ENCODE results near the gene PROCA1.

The PROCA1 gene

DNA sequence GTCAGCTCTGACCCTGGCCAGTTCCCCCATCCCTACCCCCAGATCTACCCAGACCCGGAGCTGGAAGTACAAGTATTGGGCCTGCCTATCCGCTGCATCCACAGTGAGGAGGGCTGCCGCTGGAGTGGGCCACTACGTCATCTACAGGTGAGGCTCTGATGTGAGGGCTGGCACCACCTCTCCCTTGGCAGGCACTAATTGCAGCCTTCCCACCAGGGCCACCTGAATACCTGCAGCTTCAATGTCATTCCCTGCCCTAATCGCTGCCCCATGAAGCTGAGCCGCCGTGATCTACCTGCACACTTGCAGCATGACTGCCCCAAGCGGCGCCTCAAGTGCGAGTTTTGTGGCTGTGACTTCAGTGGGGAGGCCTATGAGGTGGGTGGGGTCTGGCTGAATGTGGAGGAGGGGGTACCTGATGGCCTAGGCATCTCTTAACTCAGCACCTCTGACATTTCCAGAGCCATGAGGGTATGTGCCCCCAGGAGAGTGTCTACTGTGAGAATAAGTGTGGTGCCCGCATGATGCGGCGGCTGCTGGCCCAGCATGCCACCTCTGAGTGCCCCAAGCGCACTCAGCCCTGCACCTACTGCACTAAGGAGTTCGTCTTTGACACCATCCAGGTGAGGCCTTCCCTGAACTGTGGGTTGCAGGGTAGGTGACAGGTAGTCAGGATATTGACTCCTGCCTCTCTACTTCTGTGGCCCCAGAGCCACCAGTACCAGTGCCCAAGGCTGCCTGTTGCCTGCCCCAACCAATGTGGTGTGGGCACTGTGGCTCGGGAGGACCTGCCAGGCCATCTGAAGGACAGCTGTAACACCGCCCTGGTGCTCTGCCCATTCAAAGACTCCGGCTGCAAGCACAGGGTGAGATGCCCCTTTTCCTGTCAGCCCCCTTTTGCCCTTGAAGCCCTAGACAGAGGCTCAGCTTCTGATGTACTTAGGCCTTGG, 36.4 kb upstream of the PROCA1 start:
- TF ChIP-seq, protein P1, sequence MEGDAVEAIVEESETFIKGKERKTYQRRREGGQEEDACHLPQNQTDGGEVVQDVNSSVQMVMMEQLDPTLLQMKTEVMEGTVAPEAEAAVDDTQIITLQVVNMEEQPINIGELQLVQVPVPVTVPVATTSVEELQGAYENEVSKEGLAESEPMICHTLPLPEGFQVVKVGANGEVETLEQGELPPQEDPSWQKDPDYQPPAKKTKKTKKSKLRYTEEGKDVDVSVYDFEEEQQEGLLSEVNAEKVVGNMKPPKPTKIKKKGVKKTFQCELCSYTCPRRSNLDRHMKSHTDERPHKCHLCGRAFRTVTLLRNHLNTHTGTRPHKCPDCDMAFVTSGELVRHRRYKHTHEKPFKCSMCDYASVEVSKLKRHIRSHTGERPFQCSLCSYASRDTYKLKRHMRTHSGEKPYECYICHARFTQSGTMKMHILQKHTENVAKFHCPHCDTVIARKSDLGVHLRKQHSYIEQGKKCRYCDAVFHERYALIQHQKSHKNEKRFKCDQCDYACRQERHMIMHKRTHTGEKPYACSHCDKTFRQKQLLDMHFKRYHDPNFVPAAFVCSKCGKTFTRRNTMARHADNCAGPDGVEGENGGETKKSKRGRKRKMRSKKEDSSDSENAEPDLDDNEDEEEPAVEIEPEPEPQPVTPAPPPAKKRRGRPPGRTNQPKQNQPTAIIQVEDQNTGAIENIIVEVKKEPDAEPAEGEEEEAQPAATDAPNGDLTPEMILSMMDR (IDR thresholded peaks at IDR 0.05; ENCODE audit: low read depth, low read length, missing control alignments) = no peak
- no peak for DNase-seq
- Histone ChIP-seq H3K4me3 (ENCODE audit: low read depth, low read length) (no peak overlapping the region), H3K36me3 (replicated peaks) (peaks cover 58% of the 10 kb centered on the region), H3K27ac (no peak overlapping the region), H3K27me3 (replicated peaks) (no peaks in the 10 kb centered on the region)
- in situ Hi-C loops (cut with HindIII; ENCODE audit: low pct_ligation_motif_present, low sequenced_read_pairs) = no loop called here

DNA sequence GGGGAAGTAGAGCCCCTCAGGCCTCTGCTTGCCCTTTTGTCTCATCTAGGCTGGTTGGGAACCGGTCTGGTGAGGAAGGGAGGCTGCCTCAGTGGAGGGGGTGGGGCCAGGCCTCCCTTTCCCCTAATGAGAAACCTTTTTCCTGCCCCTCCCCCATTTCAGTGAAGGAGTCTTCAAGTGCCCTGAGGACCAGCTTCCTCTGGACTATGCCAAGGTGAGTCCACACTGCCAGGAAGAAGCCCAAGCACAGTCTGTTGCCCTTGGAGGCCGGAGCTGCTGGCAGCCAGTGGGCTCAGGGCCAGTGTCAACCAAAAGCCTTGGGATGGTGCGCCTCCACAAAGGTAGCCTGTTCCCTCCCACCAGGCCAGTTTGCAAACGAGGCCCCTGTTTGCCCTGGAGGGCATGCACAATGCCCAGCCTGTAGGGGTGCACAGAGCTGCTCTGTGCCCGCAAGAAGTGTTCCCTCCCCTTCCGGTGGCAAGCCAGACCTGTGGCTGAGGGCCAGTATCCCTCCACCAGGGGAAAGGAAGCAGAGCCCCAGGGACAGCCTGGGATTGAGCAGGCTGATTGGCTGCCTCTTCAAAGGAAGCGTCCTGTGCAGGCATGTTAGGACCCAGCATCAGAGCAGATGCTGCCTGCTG, 35.5 kb upstream of the PROCA1 start:
- no peak overlapping the region for H3K27ac ChIP-seq
- TF ChIP-seq, protein P1 (IDR thresholded peaks at IDR 0.05; ENCODE audit: low read depth, low read length, missing control alignments) = no peak
- H3K36me3 ChIP-seq (replicated peaks) = peaks cover 55% of the 10 kb centered on the region
- no peak overlapping the region for H3K4me3 ChIP-seq (ENCODE audit: low read depth, low read length)
- DNase-seq = no peak
- no peaks in the 10 kb centered on the region for H3K27me3 ChIP-seq (replicated peaks)
- in situ Hi-C loops (cut with HindIII; ENCODE audit: low pct_ligation_motif_present, low sequenced_read_pairs) = no loop called here

DNA sequence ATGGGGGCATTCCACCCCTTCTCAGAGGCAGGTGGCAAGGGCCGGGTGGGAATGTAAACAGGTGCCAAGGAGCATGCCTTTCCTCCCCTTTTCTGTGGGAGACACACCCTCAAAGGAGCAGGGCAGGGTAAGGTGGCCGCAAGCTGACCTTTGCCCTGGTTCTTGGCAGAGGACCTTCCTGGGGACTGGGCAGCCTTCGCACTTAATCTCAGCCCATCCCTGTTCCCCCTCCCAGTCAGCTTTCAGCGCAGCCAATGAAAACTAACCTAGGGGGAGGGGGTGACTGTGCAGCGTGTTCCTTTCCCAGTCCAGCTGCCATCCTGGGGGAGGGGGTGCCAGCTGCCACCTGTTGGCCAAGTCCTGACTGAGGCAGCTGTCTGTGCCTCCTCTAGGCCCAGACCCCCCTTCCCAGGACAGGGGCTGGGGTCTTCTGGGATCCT, 34.9 kb upstream of the PROCA1 start:
- in situ Hi-C loops (cut with HindIII; ENCODE audit: low pct_ligation_motif_present, low sequenced_read_pairs) = no loop called here
- Histone ChIP-seq H3K27ac (no peak overlapping the region), H3K27me3 (replicated peaks) (no peaks in the 10 kb centered on the region), H3K4me3 (ENCODE audit: low read depth, low read length) (no peak overlapping the region), H3K36me3 (replicated peaks) (peaks cover 52% of the 10 kb centered on the region)
- no peak for DNase-seq
- TF ChIP-seq, protein P1 (IDR thresholded peaks at IDR 0.05; ENCODE audit: low read depth, low read length, missing control alignments) = no peak

DNA sequence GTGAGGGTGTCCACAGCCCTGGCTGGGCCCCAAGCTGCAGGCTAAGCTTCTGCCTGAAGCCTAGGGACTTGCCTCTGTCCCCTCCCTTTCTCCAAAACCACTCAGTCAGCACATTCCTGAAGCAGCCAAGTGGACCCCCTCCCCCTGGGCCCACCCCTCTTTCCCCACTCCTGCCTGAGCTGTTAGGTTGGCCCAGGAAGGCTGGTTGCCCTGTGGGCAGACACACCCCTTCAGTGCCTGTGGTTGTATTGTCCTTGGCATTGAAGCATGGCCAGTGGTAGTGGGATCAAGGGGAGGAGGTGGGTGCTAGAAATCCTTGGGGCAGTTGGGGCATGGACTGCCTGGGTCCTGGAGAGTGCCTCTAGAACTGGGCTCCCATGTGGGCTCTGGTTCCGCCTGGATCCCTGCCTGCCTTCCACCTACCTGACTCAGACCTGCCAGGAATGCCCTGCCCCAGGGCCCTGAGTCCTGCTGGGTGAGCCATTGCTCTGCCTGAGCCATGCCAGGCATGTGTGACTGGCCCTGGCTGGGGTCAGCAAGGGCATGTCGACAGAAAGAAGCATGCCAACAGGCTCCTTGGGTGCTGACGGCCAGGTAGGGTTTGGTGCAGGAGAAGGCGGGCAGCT, 34.2 kb upstream of the PROCA1 start:
- no peak overlapping the region for H3K27ac ChIP-seq
- no peak for DNase-seq
- H3K4me3 ChIP-seq (ENCODE audit: low read depth, low read length) = peak overlapping the region; percentile 85
- in situ Hi-C loops (cut with HindIII; ENCODE audit: low pct_ligation_motif_present, low sequenced_read_pairs) = no loop called here
- H3K27me3 ChIP-seq (replicated peaks) = no peaks in the 10 kb centered on the region
- peaks cover 47% of the 10 kb centered on the region for H3K36me3 ChIP-seq (replicated peaks)
- TF ChIP-seq, protein P1 (IDR thresholded peaks at IDR 0.05; ENCODE audit: low read depth, low read length, missing control alignments) = no peak

DNA sequence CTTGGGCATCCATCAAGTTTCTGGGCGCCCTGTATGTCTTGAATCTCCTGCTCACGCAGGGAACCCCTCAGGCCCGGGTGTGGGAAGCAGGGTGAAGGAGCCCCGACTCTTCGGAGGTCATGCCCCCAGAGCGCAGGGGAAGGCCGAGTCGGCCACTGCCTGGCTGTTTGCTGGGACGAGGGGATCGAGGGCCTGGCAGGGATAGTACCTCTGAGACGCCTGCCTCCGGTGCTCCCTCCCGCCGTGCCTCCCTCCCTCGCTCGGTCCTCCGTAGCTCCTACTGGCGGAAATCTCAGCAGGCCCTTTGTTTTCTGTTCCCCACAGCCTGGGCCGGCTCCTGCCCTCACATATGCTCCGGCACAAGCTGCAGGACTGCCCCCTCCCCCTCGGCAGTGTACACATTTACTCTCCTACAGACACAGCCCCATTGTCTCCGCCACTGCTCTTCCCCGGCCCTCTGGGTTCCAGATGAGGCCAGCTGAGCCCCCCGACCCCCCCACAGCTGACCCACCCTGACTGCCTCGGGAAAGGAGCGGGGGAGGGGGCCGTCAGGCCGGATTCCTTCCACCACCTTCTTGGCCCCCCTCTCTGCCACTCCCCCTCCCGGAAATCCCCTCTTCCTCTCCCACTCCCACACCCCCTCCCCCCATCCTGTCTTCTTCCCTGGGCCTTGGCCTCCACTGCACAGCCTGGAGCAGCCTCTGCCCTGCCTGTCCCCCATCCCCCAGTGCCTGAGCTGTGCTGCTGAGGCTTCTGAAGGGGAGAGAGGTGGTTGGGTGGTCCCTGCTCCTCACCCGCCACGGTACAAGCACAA, 33.5 kb upstream of the PROCA1 start:
- H3K36me3 ChIP-seq (replicated peaks) = peaks cover 40% of the 10 kb centered on the region
- in situ Hi-C loops (cut with HindIII; ENCODE audit: low pct_ligation_motif_present, low sequenced_read_pairs) = no loop called here
- no peaks in the 10 kb centered on the region for H3K27me3 ChIP-seq (replicated peaks)

More for the DNA sequence above, 33.5 kb upstream of the PROCA1 start:
- H3K4me3 ChIP-seq (ENCODE audit: low read depth, low read length) = peak overlapping the region; percentile 85
- TF ChIP-seq, protein P1 (IDR thresholded peaks at IDR 0.05; ENCODE audit: low read depth, low read length, missing control alignments) = no peak
- peak overlapping the region; percentile 92 for H3K27ac ChIP-seq
- no peak for DNase-seq
